BJ (cell line): ENCODE data around the gene GPR108. TPM values are rescaled to one million over a fixed set of nuclear protein-coding genes. Genes with fewer than 3 reads are reported as not detected.

Experiments
- CTCF ChIA-PET: fragments of 350-600 bp; formaldehyde crosslinking; extraction: SDS; loops from one replicate; lab custom pipeline; 2021; ENCODE audit warnings: antibody characterized with exemption, inconsistent platforms; lab: Yijun Ruan, JAX
- POLR2A ChIA-PET: fragments of 300-600 bp; sonication (Branson Sonifier 250); formaldehyde crosslinking; extraction: SDS; loops from one replicate; lab custom pipeline; 2021; ENCODE audit warnings: antibody characterized with exemption; lab: Charles Lee
- DNase-seq: peaks from one replicate; pipeline ENCODE4 v3.0.0-alpha.2; 2011; ENCODE audit warnings: low read depth
- H3K27me3 ChIP-seq: 2 replicates; pipeline ENCODE4 v1.6.0; 2011; ENCODE audit warnings: low read length; ENCODE audit not compliant: control insufficient read depth, insufficient read depth
- H3K36me3 ChIP-seq: 2 replicates; pipeline ENCODE4 v1.5.1; 2011; ENCODE audit warnings: low read length; ENCODE audit not compliant: control insufficient read depth, insufficient read depth
- H3K4me3 ChIP-seq: 2 replicates; pipeline ENCODE4 v1.5.1; 2011; ENCODE audit warnings: low read depth, mild to moderate bottlenecking, control low read depth, low read length
- CTCF ChIP-seq: IDR thresholded peaks from 2 replicates; pipeline ENCODE4 v1.5.1; 2011; ENCODE audit warnings: low read depth, mild to moderate bottlenecking, control low read depth, inconsistent platforms, low read length, moderate library complexity; ENCODE audit not compliant: insufficient read depth
- polyA plus RNA-seq: library from polyadenylated mRNA; depleted of rRNA; stranded (reverse); fragments of >200 nt; gene quantifications from 2 replicates; pipeline ENCODE4 v1.2.3, GENCODE V29; 2011

Gene GPR108
- polyA plus RNA-seq, 1 experiment, result 71.4 TPM

GRCh38 chr19:6721773-6722172 is 15.6 kb downstream of the GPR108 start:
- no peaks in the 10 kb centered on the region for H3K27me3 ChIP-seq
- no peak overlapping the region for H3K4me3 ChIP-seq
- ChIA-PET POLR2A (no interaction called here), CTCF (no interaction called here)
- no peaks in the 10 kb centered on the region for H3K36me3 ChIP-seq
- no peak for DNase-seq
- no peak for TF ChIP-seq CTCF

GRCh38 chr19:6721138-6721474 is 16.3 kb downstream of the GPR108 start:
- ChIA-PET POLR2A (interaction anchor here (0.6 kb wide), 1 partner anchor 327 kb away, joined by 5 read pairs; no protein-coding TSS in a partner anchor), CTCF (interaction anchor here (1.1 to 1.4 kb wide), 2 partner anchors 16 to 17 kb away, joined by 3 to 4 read pairs; no protein-coding TSS in a partner anchor)
- DNase-seq, result no peak
- H3K36me3 ChIP-seq, result no peaks in the 10 kb centered on the region
- H3K4me3 ChIP-seq, result no peak overlapping the region
- H3K27me3 ChIP-seq, result no peaks in the 10 kb centered on the region
- TF ChIP-seq CTCF, result no peak

- Histone ChIP-seq H3K4me3 (peak within 1 kb of the TSS; percentile 3; the same call in 1 of the 2 replicates), H3K36me3 (no peaks in the 10 kb centered on the region), H3K27me3 (no peaks in the 10 kb centered on the region)
- ChIA-PET CTCF (interaction anchor here (1.1 to 1.4 kb wide), 2 partner anchors 16 to 17 kb away, joined by 3 to 4 read pairs; no protein-coding TSS in a partner anchor), POLR2A (interaction anchor here (0.6 kb wide), 2 partner anchors 143 to 327 kb away, joined by 4 to 5 read pairs; no protein-coding TSS in a partner anchor)
- TF ChIP-seq CTCF, result no peak
- no peak for DNase-seq
These were observed 16.8 kb downstream of the GPR108 start, which contains the start of gene C3 for GRCh38 chr19:6720369-6721137. Gene C3 (minus strand): TSS chr19:6720650. CDS start chr19:6720589, 61 bp downstream.

- H3K4me3 ChIP-seq, result peak overlapping the region; percentile 3; the same call in 1 of the 2 replicates
- TF ChIP-seq CTCF, result no peak
- H3K27me3 ChIP-seq, result no peaks in the 10 kb centered on the region
- H3K36me3 ChIP-seq, result no peaks in the 10 kb centered on the region
- no peak for DNase-seq
- ChIA-PET CTCF (interaction anchor here (1.4 kb wide), 1 partner anchor 17 kb away, joined by 4 read pairs; no protein-coding TSS in a partner anchor), POLR2A (interaction anchor here (0.6 kb wide), 1 partner anchor 144 kb away, joined by 4 read pairs; no protein-coding TSS in a partner anchor)
These were observed 17.4 kb downstream of the GPR108 start for GRCh38 chr19:6719992-6720368.

- H3K27me3 ChIP-seq, result no peaks in the 10 kb centered on the region
- H3K4me3 ChIP-seq, result no peak overlapping the region
- TF ChIP-seq CTCF, result no peak
- H3K36me3 ChIP-seq, result no peaks in the 10 kb centered on the region
- ChIA-PET CTCF (no interaction called here), POLR2A (no interaction called here)
- DNase-seq, result no peak
These were observed 17.9 kb downstream of the GPR108 start for GRCh38 chr19:6719540-6719861.
